Measurements from ENCODE around the gene LGALS16.

DNA sequence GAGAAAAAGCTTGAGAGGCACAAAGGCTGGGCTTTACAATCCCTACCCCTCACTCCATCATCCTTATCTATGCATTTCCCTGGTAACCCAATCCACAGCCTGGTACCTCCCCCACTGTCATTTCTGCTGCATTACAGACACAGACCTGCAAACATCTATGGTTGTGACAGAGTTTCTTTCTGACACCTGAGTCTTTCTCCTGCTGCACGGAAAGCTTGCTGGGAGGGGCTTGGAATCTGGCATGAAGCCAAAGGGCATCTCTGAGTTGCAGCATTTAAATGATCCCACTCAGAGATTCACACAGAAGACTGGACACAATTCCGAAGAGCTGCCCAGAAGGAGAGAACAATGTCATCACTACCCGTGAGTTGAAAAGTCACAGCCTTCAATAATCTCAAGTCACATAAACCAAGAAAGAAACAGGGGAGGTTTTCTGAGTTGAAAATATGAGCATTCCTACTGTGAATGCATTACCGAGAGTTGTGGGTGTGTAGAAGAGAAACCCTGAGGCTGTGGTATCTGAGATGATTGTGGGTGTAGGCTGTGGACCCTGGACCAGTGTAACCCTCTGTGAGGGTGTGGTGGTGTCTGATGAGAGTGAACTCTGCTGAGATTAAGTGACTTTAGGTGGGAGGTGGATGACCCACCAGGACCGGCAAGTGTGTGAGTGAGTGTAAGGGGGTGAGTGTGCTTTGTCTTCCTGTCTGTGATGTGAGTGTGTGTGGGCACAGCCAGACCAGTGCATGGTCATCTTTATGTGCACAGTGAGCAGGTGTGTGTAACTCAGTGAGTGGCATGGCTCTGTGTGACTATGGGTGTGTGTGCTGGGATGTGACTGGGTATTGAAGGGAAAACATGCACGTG is 48.7 kb downstream of the LGALS16 start, which contains the start of gene LGALS14:
- TF ChIP-seq TAF1 (IDR thresholded peaks at IDR 0.05; ENCODE audit: borderline replicate concordance, insufficient read depth, low read length) (no peak), POLR2AphosphoS5 (IDR thresholded peaks at IDR 0.05; ENCODE audit: low read depth, low read length) (no peak), FOXP2 (optimal IDR thresholded peaks at IDR 0.05; ENCODE audit: borderline replicate concordance, extremely low read depth, extremely low read length, insufficient read depth) (no peak)
- TF ChIP-seq, protein P1, sequence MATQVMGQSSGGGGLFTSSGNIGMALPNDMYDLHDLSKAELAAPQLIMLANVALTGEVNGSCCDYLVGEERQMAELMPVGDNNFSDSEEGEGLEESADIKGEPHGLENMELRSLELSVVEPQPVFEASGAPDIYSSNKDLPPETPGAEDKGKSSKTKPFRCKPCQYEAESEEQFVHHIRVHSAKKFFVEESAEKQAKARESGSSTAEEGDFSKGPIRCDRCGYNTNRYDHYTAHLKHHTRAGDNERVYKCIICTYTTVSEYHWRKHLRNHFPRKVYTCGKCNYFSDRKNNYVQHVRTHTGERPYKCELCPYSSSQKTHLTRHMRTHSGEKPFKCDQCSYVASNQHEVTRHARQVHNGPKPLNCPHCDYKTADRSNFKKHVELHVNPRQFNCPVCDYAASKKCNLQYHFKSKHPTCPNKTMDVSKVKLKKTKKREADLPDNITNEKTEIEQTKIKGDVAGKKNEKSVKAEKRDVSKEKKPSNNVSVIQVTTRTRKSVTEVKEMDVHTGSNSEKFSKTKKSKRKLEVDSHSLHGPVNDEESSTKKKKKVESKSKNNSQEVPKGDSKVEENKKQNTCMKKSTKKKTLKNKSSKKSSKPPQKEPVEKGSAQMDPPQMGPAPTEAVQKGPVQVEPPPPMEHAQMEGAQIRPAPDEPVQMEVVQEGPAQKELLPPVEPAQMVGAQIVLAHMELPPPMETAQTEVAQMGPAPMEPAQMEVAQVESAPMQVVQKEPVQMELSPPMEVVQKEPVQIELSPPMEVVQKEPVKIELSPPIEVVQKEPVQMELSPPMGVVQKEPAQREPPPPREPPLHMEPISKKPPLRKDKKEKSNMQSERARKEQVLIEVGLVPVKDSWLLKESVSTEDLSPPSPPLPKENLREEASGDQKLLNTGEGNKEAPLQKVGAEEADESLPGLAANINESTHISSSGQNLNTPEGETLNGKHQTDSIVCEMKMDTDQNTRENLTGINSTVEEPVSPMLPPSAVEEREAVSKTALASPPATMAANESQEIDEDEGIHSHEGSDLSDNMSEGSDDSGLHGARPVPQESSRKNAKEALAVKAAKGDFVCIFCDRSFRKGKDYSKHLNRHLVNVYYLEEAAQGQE (IDR thresholded peaks at IDR 0.05; ENCODE audit: insufficient read depth in 1 of 2, low read depth in 2 of 2, low read length in 2 of 2) = no peak

Data from PFSK-1 (cell line).